ENCODE measurements around the gene TSPEAR. TPM values are rescaled to one million over a fixed set of nuclear protein-coding genes. Genes with fewer than 3 reads are reported as not detected.

TSPEAR gene
- total RNA-seq, 2 donors from 2014 or later: not detected

DNA sequence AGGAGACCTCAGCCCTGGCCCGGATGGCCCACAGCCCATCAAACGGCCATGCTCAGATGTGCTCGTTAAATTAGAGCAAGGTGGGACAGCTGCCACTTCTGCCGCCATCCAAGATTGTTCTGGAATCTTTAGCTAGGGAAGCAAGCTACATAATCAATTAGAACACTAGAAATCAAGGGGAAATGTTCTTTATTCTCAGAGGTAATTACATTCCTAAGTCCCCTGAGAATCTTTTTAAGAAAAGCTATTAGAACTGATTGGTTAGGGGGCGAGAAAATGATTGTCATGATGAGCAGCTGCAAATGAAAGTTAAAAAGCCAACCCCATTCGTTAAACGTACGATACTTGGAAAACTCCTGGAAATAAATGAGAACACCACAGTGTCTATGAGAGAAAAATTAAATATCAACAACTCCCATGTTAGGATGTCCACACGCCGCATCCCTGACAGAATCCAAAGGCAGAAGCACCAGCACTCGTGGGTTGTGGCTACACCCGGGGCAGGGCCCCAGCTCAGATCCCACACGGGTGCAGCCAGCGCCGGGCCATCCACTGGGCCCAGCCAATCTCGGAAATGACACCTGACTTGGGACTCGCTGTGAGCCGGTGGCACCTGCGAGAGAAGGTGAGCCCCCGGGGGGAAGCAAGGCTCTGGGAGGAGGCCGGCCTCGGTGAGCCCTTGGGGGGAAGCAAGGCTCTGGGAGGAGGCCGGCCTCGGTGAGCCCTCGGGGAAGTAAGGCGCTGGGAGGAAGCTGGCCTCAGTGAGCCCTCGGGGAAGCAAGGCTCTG lies 209.0 kb downstream of the TSPEAR start:
- Histone ChIP-seq H3K27me3 (no peaks in the 10 kb centered on the region), H3K27ac (no peak overlapping the region), H3K9me3 (no peaks in the 10 kb centered on the region), H3K36me3 (no peaks in the 10 kb centered on the region), H3K4me1 (no peaks in the 10 kb centered on the region), H3K9ac (ENCODE audit: low read depth in 2 of 2, low read length in 2 of 2) (no peak overlapping the region), H3K4me3 (no peak overlapping the region)
- intact Hi-C loops (cut with DNase I): no loop called here
- TF ChIP-seq, protein P1, sequence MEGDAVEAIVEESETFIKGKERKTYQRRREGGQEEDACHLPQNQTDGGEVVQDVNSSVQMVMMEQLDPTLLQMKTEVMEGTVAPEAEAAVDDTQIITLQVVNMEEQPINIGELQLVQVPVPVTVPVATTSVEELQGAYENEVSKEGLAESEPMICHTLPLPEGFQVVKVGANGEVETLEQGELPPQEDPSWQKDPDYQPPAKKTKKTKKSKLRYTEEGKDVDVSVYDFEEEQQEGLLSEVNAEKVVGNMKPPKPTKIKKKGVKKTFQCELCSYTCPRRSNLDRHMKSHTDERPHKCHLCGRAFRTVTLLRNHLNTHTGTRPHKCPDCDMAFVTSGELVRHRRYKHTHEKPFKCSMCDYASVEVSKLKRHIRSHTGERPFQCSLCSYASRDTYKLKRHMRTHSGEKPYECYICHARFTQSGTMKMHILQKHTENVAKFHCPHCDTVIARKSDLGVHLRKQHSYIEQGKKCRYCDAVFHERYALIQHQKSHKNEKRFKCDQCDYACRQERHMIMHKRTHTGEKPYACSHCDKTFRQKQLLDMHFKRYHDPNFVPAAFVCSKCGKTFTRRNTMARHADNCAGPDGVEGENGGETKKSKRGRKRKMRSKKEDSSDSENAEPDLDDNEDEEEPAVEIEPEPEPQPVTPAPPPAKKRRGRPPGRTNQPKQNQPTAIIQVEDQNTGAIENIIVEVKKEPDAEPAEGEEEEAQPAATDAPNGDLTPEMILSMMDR (IDR thresholded peaks at IDR 0.05): no peak
- DNase-seq: no peak

DNA sequence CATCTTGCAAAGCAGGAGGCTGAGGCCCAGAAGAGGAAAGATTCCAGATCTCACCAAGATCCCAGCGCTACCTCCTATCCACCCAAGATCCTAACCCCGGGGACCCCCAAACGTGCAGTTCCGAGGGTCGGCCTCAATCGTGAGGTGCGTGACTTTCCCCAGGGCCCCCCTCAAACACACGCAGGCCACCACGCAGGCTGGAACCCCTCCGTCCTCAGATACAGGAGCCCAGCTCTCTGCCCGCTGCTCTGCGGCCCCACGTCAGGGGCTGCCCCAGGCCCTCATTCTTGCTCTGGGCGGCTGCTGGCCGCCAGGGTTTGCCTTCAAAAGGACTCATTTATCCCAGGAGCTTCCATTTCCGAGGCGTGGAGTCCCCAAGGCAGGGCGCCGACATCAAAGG lies 211.3 kb downstream of the TSPEAR start:
- intact Hi-C loops (cut with DNase I): no loop called here
- TF ChIP-seq, protein P1 (IDR thresholded peaks at IDR 0.05): no peak
- Histone ChIP-seq H3K36me3 (no peaks in the 10 kb centered on the region), H3K4me1 (no peaks in the 10 kb centered on the region), H3K27me3 (no peaks in the 10 kb centered on the region), H3K4me3 (no peak overlapping the region), H3K9me3 (no peaks in the 10 kb centered on the region), H3K9ac (ENCODE audit: low read depth in 2 of 2, low read length in 2 of 2) (no peak overlapping the region), H3K27ac (no peak overlapping the region)
- DNase-seq: no peak

GRCh38 chr21:44499631-44500030 lies 211.7 kb downstream of the TSPEAR start:
- TF ChIP-seq, protein P1 (IDR thresholded peaks at IDR 0.05): no peak
- H3K36me3 ChIP-seq: no peaks in the 10 kb centered on the region
- no peak overlapping the region for H3K27ac ChIP-seq
- no peak overlapping the region for H3K9ac ChIP-seq (ENCODE audit: low read depth in 2 of 2, low read length in 2 of 2)
- intact Hi-C loops (cut with DNase I): no loop called here
- H3K9me3 ChIP-seq: no peaks in the 10 kb centered on the region
- H3K4me3 ChIP-seq: no peak overlapping the region
- no peaks in the 10 kb centered on the region for H3K27me3 ChIP-seq
- H3K4me1 ChIP-seq: no peaks in the 10 kb centered on the region
- DNase-seq: no peak

DNA sequence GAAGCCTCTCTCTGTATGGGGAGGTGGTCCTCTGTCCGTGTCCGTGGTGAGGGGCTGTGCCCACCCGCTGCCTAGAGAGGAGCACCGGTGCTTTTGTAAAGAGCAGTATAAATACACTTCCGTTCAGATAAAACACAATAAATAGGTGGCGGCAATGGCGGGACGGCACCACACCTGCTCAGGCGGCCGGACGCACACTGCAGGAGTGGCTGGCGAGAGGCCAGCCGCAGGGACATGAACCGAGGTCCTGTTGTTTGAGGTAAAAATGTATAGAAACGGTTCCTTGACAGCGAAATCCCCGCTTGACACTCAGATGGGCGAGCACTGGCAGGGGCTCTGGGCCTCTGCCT lies 212.2 kb downstream of the TSPEAR start:
- no peaks in the 10 kb centered on the region for H3K9me3 ChIP-seq
- H3K4me3 ChIP-seq: no peak overlapping the region
- TF ChIP-seq, protein P1 (IDR thresholded peaks at IDR 0.05): no peak
- no peaks in the 10 kb centered on the region for H3K4me1 ChIP-seq
- no peak overlapping the region for H3K9ac ChIP-seq (ENCODE audit: low read depth in 2 of 2, low read length in 2 of 2)
- no peak for DNase-seq
- H3K36me3 ChIP-seq: no peaks in the 10 kb centered on the region
- no peak overlapping the region for H3K27ac ChIP-seq
- intact Hi-C loops (cut with DNase I): no loop called here
- H3K27me3 ChIP-seq: no peaks in the 10 kb centered on the region

GRCh38 chr21:44498280-44499210 lies 212.8 kb downstream of the TSPEAR start:
- Histone ChIP-seq H3K9ac (ENCODE audit: low read depth in 2 of 2, low read length in 2 of 2) (no peak overlapping the region), H3K27ac (no peak overlapping the region), H3K36me3 (no peaks in the 10 kb centered on the region), H3K4me3 (no peak overlapping the region), H3K27me3 (no peaks in the 10 kb centered on the region), H3K4me1 (no peaks in the 10 kb centered on the region), H3K9me3 (no peaks in the 10 kb centered on the region)
- no peak for DNase-seq
- intact Hi-C loops (cut with DNase I): no loop called here
- TF ChIP-seq, protein P1 (IDR thresholded peaks at IDR 0.05): no peak
